Activated CD4-positive, alpha-beta T cell treated with anti-CD3 and anti-CD28 coated beads, Interleukin-2, amount 10 ng/mL, durations not matched to agents 7 days and 5 days (primary cell): ENCODE measurements around the gene OR2J3. TPM values are rescaled to one million over a fixed set of nuclear protein-coding genes. Genes with fewer than 3 reads are reported as not detected.
"Not testable (repeated sequence)": the region's sequence is repeated elsewhere in the genome, so short reads cannot be mapped to it uniquely, and the experiment has no call there.

Experiments
- CTCF ChIA-PET: fragments of 350-600 bp; sonication (Branson Sonifier 250); formaldehyde crosslinking; loops from one replicate; lab custom pipeline; 2021; ENCODE audit warnings: antibody characterized with exemption; lab: Charles Lee
- POLR2A ChIA-PET: fragments of 350-600 bp; sonication (Branson Sonifier 250); formaldehyde crosslinking; loops from one replicate; lab custom pipeline; 2021; ENCODE audit warnings: antibody characterized with exemption; lab: Charles Lee
- DNase-seq: peaks from one replicate; pipeline ENCODE4 v3.0.0-alpha.2; 2020
- H3K27ac Mint-ChIP-seq: one replicate; pipeline ENCODE4 v1.8.0; 2021; ENCODE audit warnings: mild to moderate bottlenecking, moderate library complexity, mixed read lengths
- H3K27me3 Mint-ChIP-seq: one replicate; pipeline ENCODE4 v1.8.0; 2021; ENCODE audit warnings: mixed read lengths
- H3K36me3 Mint-ChIP-seq: one replicate; pipeline ENCODE4 v1.8.0; 2021; ENCODE audit warnings: low read depth, mixed read lengths
- H3K4me1 Mint-ChIP-seq: one replicate; pipeline ENCODE4 v1.8.0; 2021; ENCODE audit warnings: mixed read lengths
- H3K4me3 Mint-ChIP-seq: one replicate; pipeline ENCODE4 v1.8.0; 2021; ENCODE audit warnings: mild to moderate bottlenecking, moderate library complexity, mixed read lengths
- H3K9me3 Mint-ChIP-seq: one replicate; pipeline ENCODE4 v1.8.0; 2021; ENCODE audit warnings: mixed read lengths
- total RNA-seq, 2 experiments: library from RNA; stranded (reverse); gene quantifications; one replicate each; pipeline ENCODE4 v1.2.3, GENCODE V29; 2021

Gene OR2J3
- not detected for total RNA-seq

GRCh38 chr6:29107758-29108157 is at the start of gene OR2J3:
Gene OR2J3, plus strand, starts transcription at chr6:29108058. Its CDS starts 3,833 bp downstream, at chr6:29111891.
- H3K4me1 Mint-ChIP-seq, result no peaks in the 10 kb centered on the region
- no peak for DNase-seq
- H3K9me3 Mint-ChIP-seq, result no peaks in the 10 kb centered on the region
- CTCF ChIA-PET, result no interaction called here
- H3K4me3 Mint-ChIP-seq, result no peak within 1 kb of the TSS
- H3K27ac Mint-ChIP-seq, result no peak within 1 kb of the TSS
- H3K27me3 Mint-ChIP-seq, result peaks cover 46% of the 10 kb centered on the region
- H3K36me3 Mint-ChIP-seq, result no peaks in the 10 kb centered on the region
- POLR2A ChIA-PET, result no interaction called here

GRCh38 chr6:29071831-29072723 is 35.8 kb upstream of the OR2J3 start:
- H3K27me3 Mint-ChIP-seq, result peaks cover 20% of the 10 kb centered on the region

GRCh38 chr6:29079203-29079602 is 28.7 kb upstream of the OR2J3 start:
- no peak for DNase-seq
- POLR2A ChIA-PET, result no interaction called here
- CTCF ChIA-PET, result no interaction called here
- no peak overlapping the region for H3K27ac Mint-ChIP-seq
- H3K36me3 Mint-ChIP-seq, result no peaks in the 10 kb centered on the region
- H3K9me3 Mint-ChIP-seq, result no peaks in the 10 kb centered on the region
- no peak overlapping the region for H3K4me3 Mint-ChIP-seq
- H3K4me1 Mint-ChIP-seq, result no peaks in the 10 kb centered on the region
- peaks cover 8% of the 10 kb centered on the region for H3K27me3 Mint-ChIP-seq

More at GRCh38 chr6:29071831-29072723, 35.8 kb upstream of the OR2J3 start:
- Mint-ChIP-seq H3K36me3 (no peaks in the 10 kb centered on the region), H3K4me3 (no peak overlapping the region), H3K9me3 (no peaks in the 10 kb centered on the region), H3K27ac (no peak overlapping the region), H3K4me1 (no peaks in the 10 kb centered on the region)
- ChIA-PET CTCF (no interaction called here), POLR2A (no interaction called here)
- no peak for DNase-seq

GRCh38 chr6:29081312-29081711 is 26.5 kb upstream of the OR2J3 start:
- no peak overlapping the region for H3K4me3 Mint-ChIP-seq
- H3K4me1 Mint-ChIP-seq, result no peaks in the 10 kb centered on the region
- CTCF ChIA-PET, result no interaction called here
- POLR2A ChIA-PET, result no interaction called here
- H3K27me3 Mint-ChIP-seq, result peaks cover 5% of the 10 kb centered on the region
- H3K9me3 Mint-ChIP-seq, result no peaks in the 10 kb centered on the region
- no peaks in the 10 kb centered on the region for H3K36me3 Mint-ChIP-seq
- no peak overlapping the region for H3K27ac Mint-ChIP-seq
- no peak for DNase-seq

GRCh38 chr6:29082457-29082856 is 25.4 kb upstream of the OR2J3 start:
- Mint-ChIP-seq H3K36me3 (no peaks in the 10 kb centered on the region), H3K4me3 (no peak overlapping the region), H3K4me1 (no peaks in the 10 kb centered on the region), H3K27me3 (peaks cover 12% of the 10 kb centered on the region), H3K27ac (no peak overlapping the region), H3K9me3 (no peaks in the 10 kb centered on the region)
- no peak for DNase-seq
- ChIA-PET CTCF (no interaction called here), POLR2A (no interaction called here)

GRCh38 chr6:29087213-29087612 is 20.6 kb upstream of the OR2J3 start, which contains the start of gene OR2B3:
Gene OR2B3, minus strand, starts transcription at chr6:29087313. Its CDS starts 65 bp downstream, at chr6:29087248.
- DNase-seq, result no peak
- Mint-ChIP-seq H3K27me3 (peaks cover 21% of the 10 kb centered on the region), H3K4me3 (no peak within 1 kb of the TSS), H3K9me3 (no peaks in the 10 kb centered on the region), H3K36me3 (no peaks in the 10 kb centered on the region), H3K4me1 (no peaks in the 10 kb centered on the region), H3K27ac (no peak within 1 kb of the TSS)
- ChIA-PET CTCF (no interaction called here), POLR2A (no interaction called here)

- ChIA-PET CTCF (no interaction called here), POLR2A (no interaction called here)
- peaks cover 17% of the 10 kb centered on the region for H3K27me3 Mint-ChIP-seq
- no peak for DNase-seq
- no peaks in the 10 kb centered on the region for H3K4me1 Mint-ChIP-seq
- no peaks in the 10 kb centered on the region for H3K36me3 Mint-ChIP-seq
- H3K9me3 Mint-ChIP-seq, result no peaks in the 10 kb centered on the region
- no peak overlapping the region for H3K4me3 Mint-ChIP-seq
- H3K27ac Mint-ChIP-seq, result no peak overlapping the region
These were observed 14.9 kb upstream of the OR2J3 start for GRCh38 chr6:29092957-29093356.

GRCh38 chr6:29097803-29098202 is 10.1 kb upstream of the OR2J3 start:
- Mint-ChIP-seq H3K4me1 (no peaks in the 10 kb centered on the region), H3K27ac (no peak overlapping the region), H3K9me3 (no peaks in the 10 kb centered on the region), H3K36me3 (no peaks in the 10 kb centered on the region), H3K4me3 (no peak overlapping the region), H3K27me3 (peaks cover 19% of the 10 kb centered on the region)
- DNase-seq, result no peak
- CTCF ChIA-PET, result no interaction called here
- POLR2A ChIA-PET, result no interaction called here

GRCh38 chr6:29099190-29099589 is 8.7 kb upstream of the OR2J3 start, which contains the start of gene OR2J1:
Gene OR2J1, plus strand, starts transcription at chr6:29099490. Its CDS starts 1,453 bp downstream, at chr6:29100943.
- H3K36me3 Mint-ChIP-seq, result no peaks in the 10 kb centered on the region
- H3K4me3 Mint-ChIP-seq, result no peak within 1 kb of the TSS
- H3K27ac Mint-ChIP-seq, result no peak within 1 kb of the TSS
- CTCF ChIA-PET, result interaction anchor here (0.5 to 0.7 kb wide), 2 partner anchors 9 to 138 kb away, joined by 3 to 4 read pairs; no protein-coding TSS in a partner anchor
- no peaks in the 10 kb centered on the region for H3K4me1 Mint-ChIP-seq
- DNase-seq, result no peak
- no peaks in the 10 kb centered on the region for H3K9me3 Mint-ChIP-seq
- POLR2A ChIA-PET, result no interaction called here
- H3K27me3 Mint-ChIP-seq, result peaks cover 25% of the 10 kb centered on the region

GRCh38 chr6:29112135-29112534 is 4.3 kb downstream of the OR2J3 start:
- Mint-ChIP-seq H3K27me3 (peaks cover 35% of the 10 kb centered on the region), H3K4me3 (no peak overlapping the region), H3K36me3 (no peaks in the 10 kb centered on the region), H3K9me3 (no peaks in the 10 kb centered on the region), H3K27ac (no peak overlapping the region), H3K4me1 (no peaks in the 10 kb centered on the region)
- no peak for DNase-seq
- ChIA-PET POLR2A (no interaction called here), CTCF (no interaction called here)

GRCh38 chr6:29114964-29115363 is 7.1 kb downstream of the OR2J3 start:
- CTCF ChIA-PET, H3K36me3 Mint-ChIP-seq, POLR2A ChIA-PET, H3K4me1 Mint-ChIP-seq, H3K9me3 Mint-ChIP-seq, DNase-seq, H3K4me3 Mint-ChIP-seq, H3K27ac Mint-ChIP-seq: not testable (repeated sequence)
- H3K27me3 Mint-ChIP-seq, result peaks cover 17% of the 10 kb centered on the region

GRCh38 chr6:29129326-29130012 is 21.6 kb downstream of the OR2J3 start:
- DNase-seq, result no peak
- ChIA-PET CTCF (no interaction called here), POLR2A (interaction anchor here (0.6 kb wide), 1 partner anchor 281 kb away, joined by 3 read pairs; no protein-coding TSS in a partner anchor)
- Mint-ChIP-seq H3K9me3 (no peaks in the 10 kb centered on the region), H3K27ac (no peak overlapping the region), H3K4me1 (no peaks in the 10 kb centered on the region), H3K4me3 (no peak overlapping the region), H3K27me3 (peaks cover 32% of the 10 kb centered on the region), H3K36me3 (no peaks in the 10 kb centered on the region)

GRCh38 chr6:29130644-29131043 is 22.8 kb downstream of the OR2J3 start:
- Mint-ChIP-seq H3K4me3 (no peak overlapping the region), H3K36me3 (no peaks in the 10 kb centered on the region), H3K4me1 (no peaks in the 10 kb centered on the region), H3K27ac (no peak overlapping the region), H3K9me3 (no peaks in the 10 kb centered on the region), H3K27me3 (peaks cover 34% of the 10 kb centered on the region)
- ChIA-PET CTCF (interaction anchor here (0.6 kb wide), 1 partner anchor 1912 kb away, joined by 4 read pairs; no protein-coding TSS in a partner anchor), POLR2A (no interaction called here)
- DNase-seq, result no peak
